SU-DHL-6 (cell line): ENCODE measurements around the gene ADAMTS14.

Experiments used
- H2AFZ ChIP-seq: fragments of 200-600 bp; sonication (generic); 2 replicates; pipeline ENCODE4 v1.6.1; 2014; ENCODE audit warnings: low read depth, mild to moderate bottlenecking, moderate library complexity, mixed read lengths, antibody characterized with exemption, low read length; ENCODE audit not compliant: severe bottlenecking
- H3F3A ChIP-seq: fragments of 200-600 bp; shearing (Covaris generic); 2 replicates; pipeline ENCODE4 v1.6.0; 2016; ENCODE audit warnings: antibody characterized with exemption, mild to moderate bottlenecking; ENCODE audit not compliant: insufficient read depth
- H3K27ac ChIP-seq: fragments of 200-600 bp; sonication (generic); 2 replicates; pipeline ENCODE4 v1.5.1; 2016; ENCODE audit warnings: low read depth, mild to moderate bottlenecking, low read length, moderate library complexity, mixed read lengths
- H3K27me3 ChIP-seq: fragments of 200-600 bp; sonication (generic), shearing (Covaris generic); 2 replicates; pipeline ENCODE4 v1.6.0; 2014; ENCODE audit warnings: mild to moderate bottlenecking, low read length
- H3K36me3 ChIP-seq: fragments of 200-600 bp; sonication (generic); 2 replicates; pipeline ENCODE4 v1.6.1; 2014; ENCODE audit warnings: mild to moderate bottlenecking, low read length, mixed read lengths
- H3K4me2 ChIP-seq: fragments of 300-600, 200-600 bp; shearing (Covaris generic), sonication (generic); 2 replicates; pipeline ENCODE4 v1.6.0; 2014; ENCODE audit warnings: low read length, low read depth, mild to moderate bottlenecking; ENCODE audit not compliant: poor library complexity, severe bottlenecking
- H3K4me3 ChIP-seq: fragments of 200-600 bp; sonication (generic); 2 replicates; pipeline ENCODE4 v1.5.1; 2014; ENCODE audit warnings: antibody characterized with exemption, low read length, mild to moderate bottlenecking, mixed read lengths; ENCODE audit not compliant: insufficient read depth, poor library complexity, severe bottlenecking
- H3K79me2 ChIP-seq: fragments of 200-600 bp; sonication (generic); 2 replicates; pipeline ENCODE4 v1.6.1; 2014; ENCODE audit warnings: mild to moderate bottlenecking, low read length, moderate library complexity; ENCODE audit not compliant: insufficient read depth
- H3K9ac ChIP-seq: fragments of 200-600 bp; sonication (generic); 2 replicates; pipeline ENCODE4 v1.7.0; 2014; ENCODE audit warnings: mild to moderate bottlenecking, low read length
- H3K9me2 ChIP-seq: fragments of 200-600 bp; sonication (generic); replicated peaks from 2 replicates; pipeline ENCODE4 v1.6.1; 2014; ENCODE audit warnings: low read length; ENCODE audit not compliant: insufficient read depth
- H3K9me3 ChIP-seq: fragments of 200-600 bp; sonication (generic); 2 replicates; pipeline ENCODE4 v1.6.1; 2014; ENCODE audit warnings: low read length, mixed read lengths; ENCODE audit not compliant: insufficient read depth
- H4K20me1 ChIP-seq: fragments of 200-600 bp; sonication (generic); 2 replicates; pipeline ENCODE4 v1.6.1; 2014; ENCODE audit warnings: low read depth, mild to moderate bottlenecking, antibody characterized with exemption, low read length, moderate library complexity, mixed read lengths
- CTCF ChIP-seq: fragments of 200-600 bp; sonication (generic); IDR thresholded peaks from one replicate; pipeline ENCODE4 v1.5.1; 2017; ENCODE audit warnings: antibody characterized with exemption, mild to moderate bottlenecking, low read length, moderate library complexity; ENCODE audit not compliant: insufficient read depth, poor library complexity, severe bottlenecking
- EZH2phosphoT487 ChIP-seq: fragments of 200-600 bp; sonication (generic), shearing (Covaris generic); conservative IDR thresholded peaks from 2 replicates; pipeline ENCODE4 v1.6.1; 2018; ENCODE audit warnings: mild to moderate bottlenecking, antibody characterized with exemption, low read length, moderate library complexity, mixed read lengths

ADAMTS14 gene

DNA sequence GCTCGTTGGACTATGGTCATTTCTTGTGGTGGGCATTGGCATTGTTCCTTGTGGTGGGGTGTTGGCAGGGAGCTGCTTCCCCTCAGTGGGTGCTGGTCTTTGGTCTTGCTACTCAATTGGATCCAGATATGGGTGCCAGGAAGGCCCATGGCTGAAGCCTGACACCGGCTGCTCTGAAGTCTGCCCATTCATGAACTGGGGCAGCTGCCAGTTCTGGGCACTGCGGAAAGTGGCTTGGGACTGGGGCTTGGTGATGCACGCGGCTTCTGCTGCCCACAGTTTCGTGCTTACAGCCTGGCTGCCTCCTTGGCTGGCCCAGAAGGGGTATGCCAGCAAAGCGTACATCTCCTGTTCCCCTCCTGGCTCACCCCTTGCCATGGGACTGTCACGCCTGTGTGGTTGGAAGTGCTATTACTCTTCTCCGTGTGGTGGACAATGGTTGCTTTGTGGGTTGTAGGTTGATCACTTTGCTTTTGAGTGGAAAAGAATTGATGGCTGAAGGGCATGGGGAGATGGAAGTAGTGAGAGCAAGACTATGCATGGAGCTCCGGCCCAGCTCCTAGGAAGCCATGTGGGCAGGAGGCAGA is 54.7 kb downstream of the ADAMTS14 start:
- Histone ChIP-seq H3F3A (no peaks in the 10 kb centered on the region), H3K27me3 (no peaks in the 10 kb centered on the region), H3K79me2 (no peaks in the 10 kb centered on the region), H3K9ac (no peak overlapping the region), H3K9me3 (no peaks in the 10 kb centered on the region), H3K27ac (no peak overlapping the region), H2AFZ (no peak overlapping the region), H4K20me1 (no peaks in the 10 kb centered on the region), H3K9me2 (no peaks in the 10 kb centered on the region), H3K4me2 (no peak overlapping the region), H3K4me3 (no peak overlapping the region), H3K36me3 (no peaks in the 10 kb centered on the region)
- TF ChIP-seq CTCF (no peak), EZH2phosphoT487 (no peak)

DNA sequence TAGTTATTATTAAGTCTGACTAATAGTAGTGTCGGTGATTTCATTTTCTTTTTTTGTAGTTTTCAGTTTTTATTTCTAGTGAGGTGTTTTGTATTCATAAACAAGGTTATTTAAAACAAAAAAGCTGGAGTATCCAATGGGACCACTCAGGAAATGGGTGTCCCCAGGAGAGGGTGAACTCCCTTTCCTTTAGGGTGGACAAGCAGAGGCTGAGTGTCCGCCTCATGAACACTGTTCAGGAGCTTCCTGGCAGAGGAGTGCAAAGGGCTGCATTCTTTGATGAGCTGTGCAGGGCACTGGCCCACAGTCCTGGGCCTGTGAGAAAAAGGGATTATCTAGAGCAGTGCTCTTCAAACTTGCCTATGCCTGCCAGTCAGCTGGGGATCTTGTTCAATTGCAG is 56.0 kb downstream of the ADAMTS14 start:
- Histone ChIP-seq H2AFZ (no peak overlapping the region), H3K27me3 (no peaks in the 10 kb centered on the region), H4K20me1 (no peaks in the 10 kb centered on the region), H3K4me2 (no peak overlapping the region), H3K36me3 (no peaks in the 10 kb centered on the region), H3K9ac (no peak overlapping the region), H3K79me2 (no peaks in the 10 kb centered on the region), H3K27ac (no peak overlapping the region), H3K9me3 (no peaks in the 10 kb centered on the region), H3K9me2 (no peaks in the 10 kb centered on the region), H3F3A (no peaks in the 10 kb centered on the region), H3K4me3 (no peak overlapping the region)
- no peak for TF ChIP-seq EZH2phosphoT487
- TF ChIP-seq CTCF = no peak

DNA sequence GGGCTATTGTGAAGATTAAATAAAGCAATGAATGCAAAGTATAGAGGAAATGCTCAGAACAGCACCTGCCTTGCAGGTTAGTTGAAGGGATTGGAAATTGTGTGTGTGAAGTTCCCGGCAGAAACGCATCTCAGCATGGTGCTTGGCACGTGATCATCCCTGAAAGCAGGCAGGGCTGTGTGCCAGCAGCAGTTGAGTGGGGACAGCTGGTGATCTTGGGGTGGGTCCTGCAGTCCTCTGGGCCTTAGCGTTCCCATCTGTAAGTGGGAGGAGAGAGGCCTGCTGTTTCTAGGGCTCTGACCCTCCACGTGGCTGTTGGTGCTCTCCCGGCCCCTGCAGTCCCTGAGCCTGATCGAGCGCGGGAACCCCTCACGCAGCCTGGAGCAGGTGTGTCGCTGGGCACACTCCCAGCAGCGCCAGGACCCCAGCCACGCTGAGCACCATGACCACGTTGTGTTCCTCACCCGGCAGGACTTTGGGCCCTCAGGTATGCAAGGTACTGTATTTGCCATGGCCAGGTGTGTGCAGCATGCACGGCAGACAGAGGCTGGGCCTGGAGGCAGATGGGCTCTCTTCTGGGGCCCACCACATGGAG is 57.6 kb downstream of the ADAMTS14 start:
- Histone ChIP-seq H3F3A (no peaks in the 10 kb centered on the region), H3K4me2 (no peak overlapping the region), H4K20me1 (no peaks in the 10 kb centered on the region), H2AFZ (no peak overlapping the region), H3K36me3 (no peaks in the 10 kb centered on the region), H3K9me3 (no peaks in the 10 kb centered on the region), H3K4me3 (no peak overlapping the region), H3K9ac (no peak overlapping the region), H3K27me3 (no peaks in the 10 kb centered on the region), H3K79me2 (no peaks in the 10 kb centered on the region), H3K27ac (no peak overlapping the region), H3K9me2 (no peaks in the 10 kb centered on the region)
- TF ChIP-seq CTCF (no peak), EZH2phosphoT487 (no peak)
